ENCODE results near the gene SEMA6B.
A peak's percentile ranks its signal among the peaks of the same experiment; 100 is the strongest.
"Not testable (repeated sequence)": the region's sequence is repeated elsewhere in the genome, so short reads cannot be mapped to it uniquely, and the experiment has no call there.

The SEMA6B gene

DNA sequence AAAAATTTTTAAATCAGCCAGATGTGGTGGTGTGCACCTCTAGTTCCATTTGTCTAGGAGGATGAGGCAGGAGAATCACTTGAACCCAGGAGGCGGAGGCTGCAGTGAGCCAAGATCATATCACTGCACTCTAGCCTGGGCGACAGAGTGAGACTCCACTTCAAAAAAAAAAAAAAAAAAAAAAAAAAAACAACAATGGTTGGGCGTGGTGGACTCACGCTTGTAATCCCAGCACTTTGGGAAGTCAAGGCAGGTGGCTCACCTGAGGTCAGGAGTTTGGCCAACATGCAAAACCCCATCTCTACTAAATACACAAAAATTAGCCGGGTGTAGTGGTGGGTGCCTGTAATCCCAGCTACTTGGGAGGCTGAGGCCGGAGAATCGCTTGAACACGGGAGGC is 32.1 kb downstream of the SEMA6B start:
- not testable (repeated sequence) for DNase-seq

- no peak for DNase-seq
These were observed 33.9 kb downstream of the SEMA6B start for GRCh38 chr19:4525563-4526002.

DNA sequence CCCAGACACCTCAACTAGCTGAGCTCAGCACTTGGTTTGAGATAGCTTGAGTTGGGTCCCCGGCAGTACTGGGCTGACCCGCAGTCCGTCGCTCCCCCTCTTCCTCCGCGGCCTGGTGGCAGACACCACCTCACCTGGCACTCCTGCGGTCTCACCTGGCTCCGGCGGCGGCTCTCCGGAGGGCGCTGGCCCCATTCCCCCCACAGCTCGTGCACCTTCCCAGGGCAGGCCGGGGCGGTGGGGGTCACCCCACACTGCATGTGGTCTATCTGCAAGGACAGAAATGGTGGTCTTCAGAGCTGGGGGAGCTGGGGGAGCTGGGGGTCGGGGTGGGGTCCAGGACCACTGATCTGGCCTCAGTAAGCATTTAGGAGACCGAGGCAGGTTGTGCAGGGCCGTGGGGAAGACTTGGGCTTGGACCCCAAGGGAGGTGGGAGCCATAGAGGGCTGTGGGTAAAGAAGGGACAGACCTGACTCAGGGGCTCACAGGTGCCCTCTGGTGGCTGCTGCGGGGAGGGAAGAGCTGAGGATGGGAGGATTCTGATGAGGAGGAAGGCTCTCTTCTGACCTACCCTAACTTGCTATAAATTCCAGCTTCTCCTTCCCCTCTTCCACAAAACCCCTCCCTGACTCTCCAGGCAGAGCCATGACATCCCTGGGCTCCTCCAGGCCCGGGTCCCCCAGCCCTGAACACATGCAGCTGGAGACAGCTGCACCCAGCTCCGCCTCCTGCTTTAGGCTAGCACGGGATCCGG is 34.5 kb downstream of the SEMA6B start:
- peak in 9 of 56 donors; percentile 5 to 38 (median 20) for DNase-seq

DNA sequence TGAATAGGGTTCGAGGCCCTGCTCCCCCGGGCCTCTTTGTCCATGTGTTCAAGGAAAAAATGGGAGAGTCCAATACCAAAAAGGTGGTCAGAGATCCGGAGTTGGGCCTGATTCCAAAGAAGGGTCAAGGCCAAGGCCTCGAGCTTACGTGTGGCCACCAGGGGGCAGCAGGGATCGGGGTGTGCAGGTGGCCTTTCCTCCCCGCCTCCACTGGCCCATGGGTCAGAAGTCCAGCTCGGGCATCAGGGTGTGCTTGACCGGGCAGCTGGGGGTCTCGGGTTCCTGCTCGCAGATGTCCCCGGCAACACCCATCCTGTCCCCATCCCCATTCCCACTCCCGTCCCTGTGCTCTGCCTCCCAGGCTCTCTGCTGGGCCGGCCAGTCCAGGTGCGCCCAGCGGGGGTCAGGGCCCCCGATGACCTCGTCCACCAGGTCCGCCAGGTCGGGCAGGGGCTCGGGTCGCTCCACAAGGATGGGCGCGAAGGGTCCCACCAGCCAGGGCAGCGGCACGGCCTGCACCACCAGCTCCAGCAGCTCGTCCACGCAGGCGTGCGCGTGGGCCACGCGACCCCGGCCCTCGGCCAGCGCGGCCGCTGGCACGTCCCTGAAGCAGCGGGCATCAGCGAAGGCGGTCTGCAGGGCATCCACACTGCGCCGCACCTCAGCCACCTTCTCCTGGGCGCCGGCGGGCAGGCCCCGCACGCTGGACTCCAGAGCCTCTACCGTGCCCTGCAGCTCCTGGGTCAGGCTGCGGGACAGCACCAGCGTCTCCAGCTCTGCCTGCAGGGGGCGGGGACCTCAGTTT is 36.0 kb downstream of the SEMA6B start:
- DNase-seq: peak in 10 of 56 donors; percentile 4 to 36 (median 21)

GRCh38 chr19:4522291-4523002 is 37.0 kb downstream of the SEMA6B start:
- DNase-seq: no peak

DNA sequence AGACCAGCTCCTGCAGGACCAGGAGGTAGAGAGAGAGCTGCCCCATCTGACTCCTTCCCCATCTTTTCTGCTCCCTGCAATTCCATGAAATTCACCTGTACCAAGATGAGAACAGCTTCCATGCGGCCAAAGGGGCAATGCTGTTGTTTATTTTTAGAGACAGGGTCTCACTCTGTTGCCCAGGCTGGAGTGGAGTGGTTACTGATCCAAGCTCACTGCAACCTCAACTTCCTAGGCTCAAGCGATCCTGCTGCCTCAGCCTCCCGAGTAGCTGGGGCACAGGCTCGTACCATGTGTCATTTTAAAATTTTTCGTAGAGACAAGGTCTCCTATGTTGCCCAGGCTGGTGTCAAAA is 37.6 kb downstream of the SEMA6B start:
- no peak for DNase-seq

- no peak for DNase-seq
These were observed 38.2 kb downstream of the SEMA6B start for GRCh38 chr19:4521170-4521887.

- DNase-seq: peak in 15 of 56 donors; percentile 4 to 59 (median 22)
These were observed 39.8 kb downstream of the SEMA6B start for GRCh38 chr19:4519521-4520277.

GRCh38 chr19:4519172-4519496 is 40.4 kb downstream of the SEMA6B start:
- no peak for DNase-seq

GRCh38 chr19:4518345-4519171 is 40.9 kb downstream of the SEMA6B start, which contains the start of gene PLIN4:
TSS of gene PLIN4 (minus strand) at chr19:4518486. CDS start at chr19:4518272, 214 bp downstream.
- DNase-seq: peak in 42 of 56 donors; percentile 7 to 87 (median 52)

DNA sequence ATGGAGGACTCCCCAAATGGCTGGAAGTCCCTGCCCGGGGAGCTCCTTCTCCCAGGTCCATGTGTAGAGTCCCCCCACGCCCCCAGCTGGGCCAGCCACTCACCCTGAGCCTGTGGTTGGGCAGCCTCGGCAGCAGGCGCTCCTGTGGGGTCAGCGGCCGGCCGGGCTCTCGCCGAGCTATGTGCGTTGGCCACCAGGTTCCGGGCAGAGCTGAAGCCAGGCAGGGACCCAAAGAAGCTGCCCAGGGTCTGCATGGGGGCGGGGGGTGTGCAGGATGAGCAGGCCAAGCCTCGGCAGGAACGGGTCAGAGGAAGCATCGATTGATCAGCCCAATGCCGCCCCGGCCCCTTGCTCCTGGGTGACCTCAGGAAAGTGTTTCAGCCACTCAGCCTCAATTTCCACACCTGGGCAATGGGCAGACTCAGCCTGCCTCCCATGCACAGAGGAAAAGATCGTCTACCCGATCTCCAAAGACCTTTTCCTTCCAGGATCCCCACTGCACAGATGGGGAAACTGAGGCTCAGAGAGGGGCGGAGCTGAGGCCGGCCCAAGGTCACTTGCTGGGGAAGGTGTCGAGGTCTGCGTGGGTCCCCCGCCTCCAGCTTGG is 41.9 kb downstream of the SEMA6B start:
- no peak for DNase-seq

DNA sequence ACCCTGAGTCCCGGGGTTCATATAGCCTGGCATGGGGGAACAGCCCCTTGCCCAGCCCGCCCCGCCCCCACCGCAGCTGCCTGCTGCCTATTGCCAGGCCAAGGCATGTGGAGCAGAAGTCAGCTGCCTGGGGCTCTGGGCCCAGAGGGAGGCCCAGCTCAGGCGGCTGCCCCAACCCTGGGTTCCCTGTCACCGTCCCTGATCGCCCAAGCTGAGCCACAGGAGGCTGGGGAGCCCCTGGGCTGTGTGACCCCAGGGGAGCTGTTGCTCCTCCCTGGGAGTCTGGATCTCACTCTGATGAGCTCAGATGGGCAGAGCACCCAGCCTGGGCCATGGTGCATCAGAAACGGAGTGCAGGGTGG is 42.6 kb downstream of the SEMA6B start:
- DNase-seq: peak in 5 of 56 donors; percentile 2 to 46 (median 18)

DNA sequence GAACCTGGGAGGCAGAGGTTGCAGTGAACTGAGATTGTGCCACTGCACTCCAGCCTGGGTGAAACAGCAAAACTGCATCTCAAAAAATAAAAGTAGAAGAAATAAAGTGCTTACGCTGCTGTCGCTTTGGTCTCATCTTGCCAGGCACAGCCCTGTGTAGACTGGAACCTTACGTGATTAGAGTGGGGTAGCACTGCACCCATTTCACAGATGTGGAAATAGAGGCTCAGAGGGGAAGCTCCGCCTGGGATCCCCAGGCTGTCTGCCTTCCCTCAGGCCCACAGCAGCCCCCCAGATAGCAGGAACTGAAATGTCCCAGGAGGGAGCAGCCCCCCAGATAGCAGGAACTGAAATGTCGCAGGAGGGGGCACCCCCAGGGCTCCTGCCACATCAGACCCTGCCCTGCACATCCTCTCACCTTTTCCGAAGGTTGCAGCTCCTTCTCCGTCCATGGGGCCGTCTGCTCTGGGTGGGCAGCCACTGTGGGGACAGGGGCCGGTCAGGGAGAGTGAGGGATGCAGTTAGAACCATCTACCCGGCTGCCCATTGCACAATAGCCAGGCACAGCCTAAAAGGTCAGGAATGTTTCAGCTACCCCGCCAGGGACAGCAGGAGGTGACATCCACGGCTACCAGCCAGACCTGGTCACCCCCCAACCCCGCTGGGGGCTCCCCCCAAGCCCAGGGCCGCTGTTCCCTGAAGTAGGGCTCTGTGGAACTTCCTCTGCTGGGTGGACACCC is 43.1 kb downstream of the SEMA6B start:
- no peak for DNase-seq

- DNase-seq: no peak
These were observed 43.8 kb downstream of the SEMA6B start for GRCh38 chr19:4515732-4516131.

DNA sequence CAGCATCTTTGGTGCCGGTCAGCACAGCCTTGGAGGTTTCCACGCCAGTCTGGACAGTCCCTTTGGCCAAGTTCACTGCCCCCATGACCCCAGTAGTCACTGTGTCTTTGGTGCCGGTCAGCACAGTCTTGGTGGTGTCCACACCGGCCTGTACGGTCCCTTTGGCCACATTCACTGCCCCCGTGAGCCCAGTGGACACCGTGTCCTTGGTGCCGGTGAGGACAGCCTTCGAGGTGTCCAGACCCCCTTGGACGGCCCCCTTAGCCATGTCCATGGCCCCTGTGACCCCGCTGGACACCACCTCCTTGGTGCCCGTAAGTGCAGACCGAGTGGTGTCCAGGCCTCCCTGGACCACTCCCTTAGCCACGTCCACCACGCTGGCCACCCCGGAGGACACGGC is 46.2 kb downstream of the SEMA6B start:
- no peak for DNase-seq

- no peak for DNase-seq
These were observed 47.4 kb downstream of the SEMA6B start for GRCh38 chr19:4512070-4512469.

DNA sequence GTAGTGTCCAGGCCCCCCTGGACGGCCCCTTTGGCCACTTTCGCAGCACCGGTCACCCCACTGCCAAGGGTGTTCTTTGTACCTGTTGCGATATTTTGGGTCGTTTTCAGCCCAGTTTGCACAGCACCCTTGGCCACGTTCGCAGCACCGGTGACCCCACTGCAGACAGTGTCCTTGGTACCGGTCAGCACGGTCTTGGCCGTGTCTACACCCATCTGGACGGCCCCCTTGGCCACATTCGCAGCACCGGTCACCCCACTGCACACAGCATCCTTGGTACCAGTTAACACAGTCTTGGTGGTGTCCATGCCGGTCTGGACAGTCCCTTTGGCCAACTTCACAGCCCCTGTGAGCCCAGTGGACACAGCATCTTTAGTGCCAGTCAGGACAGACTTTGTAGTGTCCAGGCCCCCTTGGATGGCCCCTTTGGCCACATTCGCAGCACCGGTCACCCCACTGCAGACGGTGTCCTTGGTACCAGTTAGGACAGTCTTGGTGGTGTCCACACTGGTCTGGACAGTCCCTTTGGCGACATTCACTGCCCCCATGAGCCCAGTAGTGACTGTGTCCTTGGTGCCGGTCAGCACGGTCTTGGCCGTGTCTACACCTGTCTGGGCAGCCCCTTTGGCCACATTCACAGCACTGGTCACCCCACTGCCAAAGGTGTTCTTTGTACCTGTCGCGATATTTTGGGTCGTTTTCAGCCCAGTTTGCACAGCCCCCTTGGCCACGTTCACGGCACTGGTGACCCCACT is 48.0 kb downstream of the SEMA6B start:
- no peak for DNase-seq
